PC-9 (cell line): ENCODE data around the gene IL32. TPM values are rescaled to one million over a fixed set of nuclear protein-coding genes. Genes with fewer than 3 reads are reported as not detected.

ENCODE experiments used
- BruUV-seq: library from RNA; stranded (reverse); fragments of 400-500 nt; replicated peaks from 2 replicates; lab custom pipeline; 2021; lab: Mats Ljungman, UMichigan
- CTCF ChIA-PET: fragments of 300-600 bp; sonication (Branson Sonifier 250); formaldehyde crosslinking; loops from one replicate; lab custom pipeline; 2022; ENCODE audit warnings: antibody characterized with exemption; lab: Charles Lee
- POLR2A ChIA-PET: fragments of 300-600 bp; sonication (Branson Sonifier 250); formaldehyde crosslinking; loops from one replicate; lab custom pipeline; 2022; ENCODE audit warnings: antibody characterized with exemption; ENCODE audit not compliant: unreplicated experiment; lab: Charles Lee
- DNase-seq, 2 experiments: peaks; one replicate each; pipeline versions ENCODE4 v3.0.0 to v3.0.0-alpha.2; 2015 to 2022; ENCODE audit warnings: mixed read lengths in 1 of 2
- H2AFZ ChIP-seq: fragments of 200-600 bp; sonication (generic); 2 replicates; pipeline ENCODE4 v1.8.1; 2017; ENCODE audit warnings: antibody characterized with exemption
- H3F3A ChIP-seq: fragments of 200-600 bp; sonication (generic); 2 replicates; pipeline ENCODE4 v1.8.1; 2017; ENCODE audit warnings: antibody characterized with exemption, mild to moderate bottlenecking, low read depth; ENCODE audit not compliant: insufficient read depth
- H3K27ac ChIP-seq: fragments of 200-600 bp; sonication (generic); 2 replicates; pipeline ENCODE4 v1.6.1; 2016; ENCODE audit warnings: mixed run types
- H3K27me3 ChIP-seq: fragments of 200-600 bp; sonication (generic); 2 replicates; pipeline ENCODE4 v1.6.1; 2016; ENCODE audit warnings: low read depth, mixed run types; ENCODE audit not compliant: insufficient read depth
- H3K36me3 ChIP-seq: fragments of 200-600 bp; sonication (generic); 2 replicates; pipeline ENCODE4 v1.6.1; 2016; ENCODE audit warnings: low read depth, mixed run types
- H3K4me1 ChIP-seq: fragments of 200-600 bp; sonication (generic); replicated peaks from 2 replicates; pipeline ENCODE4 v1.6.1; 2016; ENCODE audit warnings: mixed run types; ENCODE audit not compliant: insufficient read depth
- H3K4me2 ChIP-seq: fragments of 200-600 bp; sonication (generic); 2 replicates; pipeline ENCODE4 v1.6.1; 2017; ENCODE audit warnings: mixed run types
- H3K4me3 ChIP-seq: fragments of 200-600 bp; sonication (generic); 2 replicates; pipeline ENCODE4 v1.6.1; 2016; ENCODE audit warnings: mixed run types
- H3K79me2 ChIP-seq: fragments of 200-600 bp; sonication (generic); 2 replicates; pipeline ENCODE4 v1.6.1; 2017; ENCODE audit warnings: low read depth, mixed run types
- H3K9me2 ChIP-seq: fragments of 200-600 bp; sonication (generic); 2 replicates; pipeline ENCODE4 v1.8.1; 2017; ENCODE audit warnings: mild to moderate bottlenecking; ENCODE audit not compliant: insufficient read depth
- H3K9me3 ChIP-seq: fragments of 200-600 bp; sonication (generic); 2 replicates; pipeline ENCODE4 v1.8.1; 2016; ENCODE audit warnings: low read depth; ENCODE audit not compliant: insufficient read depth
- H4K20me1 ChIP-seq: fragments of 200-600 bp; sonication (generic); 2 replicates; pipeline ENCODE4 v1.8.1; 2017; ENCODE audit not compliant: insufficient read depth
- CTCF ChIP-seq: fragments of 200-600 bp; sonication (generic); conservative IDR thresholded peaks from 2 replicates; pipeline ENCODE4 v1.6.1; 2017; ENCODE audit warnings: mixed run types, antibody characterized with exemption, mild to moderate bottlenecking, moderate library complexity
- EZH2 ChIP-seq: fragments of 200-600 bp; sonication (generic); IDR thresholded peaks from 2 replicates; pipeline ENCODE4 v1.8.0; 2017; ENCODE audit warnings: antibody characterized with exemption, low read depth
- intact Hi-C: fragments of 100-400 bp; cut with micrococcal nuclease; formaldehyde crosslinking; loops from one replicate; pipeline ENCODE4 v1.10.0; 2022; ENCODE audit not compliant: unreplicated experiment
- total RNA-seq: library from RNA; stranded (reverse); gene quantifications from 2 replicates; pipeline ENCODE4 v1.2.3, GENCODE V29; 2021

IL32 gene
- total RNA-seq, 1 experiment from 2014 or later = 2.2 TPM

DNA sequence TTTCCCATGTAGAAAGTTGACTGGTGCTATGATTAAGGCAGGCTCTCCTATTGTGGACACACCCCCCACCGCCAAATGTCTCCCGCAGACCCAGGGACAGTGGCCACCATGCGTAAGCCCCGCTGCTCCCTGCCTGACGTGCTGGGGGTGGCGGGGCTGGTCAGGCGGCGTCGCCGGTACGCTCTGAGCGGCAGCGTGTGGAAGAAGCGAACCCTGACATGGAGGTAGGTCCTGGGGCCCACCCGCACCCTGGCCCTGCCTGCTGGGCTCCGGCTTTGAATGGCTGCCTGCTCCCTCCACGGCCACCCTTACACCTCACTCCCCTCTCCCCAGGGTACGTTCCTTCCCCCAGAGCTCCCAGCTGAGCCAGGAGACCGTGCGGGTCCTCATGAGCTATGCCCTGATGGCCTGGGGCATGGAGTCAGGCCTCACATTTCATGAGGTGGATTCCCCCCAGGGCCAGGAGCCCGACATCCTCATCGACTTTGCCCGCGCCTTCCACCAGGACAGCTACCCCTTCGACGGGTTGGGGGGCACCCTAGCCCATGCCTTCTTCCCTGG is 15.4 kb upstream of the IL32 start:
- H3K4me2 ChIP-seq = no peak overlapping the region
- peaks cover 4% of the 10 kb centered on the region; the same call in 1 of the 2 replicates for H3K4me1 ChIP-seq
- H3K9me2 ChIP-seq = no peaks in the 10 kb centered on the region
- ChIA-PET POLR2A (no interaction called here), CTCF (no interaction called here)
- DNase-seq = no peak
- no peaks in the 10 kb centered on the region for H3K27me3 ChIP-seq
- no peaks in the 10 kb centered on the region for H4K20me1 ChIP-seq
- no peak for TF ChIP-seq CTCF
- TF ChIP-seq EZH2 = no peak
- H3K4me3 ChIP-seq = no peak overlapping the region
- BruUV-seq = no TSS peak
- no peak overlapping the region for H2AFZ ChIP-seq
- no peaks in the 10 kb centered on the region for H3K9me3 ChIP-seq
- H3K79me2 ChIP-seq = no peaks in the 10 kb centered on the region
- no peak overlapping the region for H3K27ac ChIP-seq
- H3K36me3 ChIP-seq = no peaks in the 10 kb centered on the region
- H3F3A ChIP-seq = peaks cover under 1% of the 10 kb centered on the region; the same call in 1 of the 2 replicates
- intact Hi-C loops = no loop called here

DNA sequence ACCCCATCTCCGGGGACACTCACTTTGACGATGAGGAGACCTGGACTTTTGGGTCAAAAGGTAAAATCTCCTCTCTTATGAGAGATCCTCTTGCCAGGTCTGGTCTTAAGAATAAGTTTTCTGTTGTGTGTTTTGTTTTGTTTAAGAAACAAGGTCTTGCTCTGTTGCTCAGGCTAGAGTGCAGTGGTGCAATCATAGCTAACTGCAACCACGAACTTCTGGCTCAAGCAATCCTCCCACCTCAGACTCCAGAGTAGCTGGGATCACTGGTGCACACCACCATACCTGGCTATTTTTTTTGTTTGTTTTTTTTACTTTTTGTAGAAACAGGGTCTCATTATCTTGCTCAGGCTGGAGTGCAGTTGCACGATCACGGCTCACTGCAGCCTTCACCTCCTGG is 15.0 kb upstream of the IL32 start:
- no peak for DNase-seq
- no peaks in the 10 kb centered on the region for H3K79me2 ChIP-seq
- no peak overlapping the region for H2AFZ ChIP-seq
- POLR2A ChIA-PET = no interaction called here
- no peak overlapping the region for H3K4me3 ChIP-seq
- no peaks in the 10 kb centered on the region for H3K9me3 ChIP-seq
- H3K4me2 ChIP-seq = no peak overlapping the region
- H3K36me3 ChIP-seq = no peaks in the 10 kb centered on the region
- H3K4me1 ChIP-seq = no peaks in the 10 kb centered on the region
- H3K27me3 ChIP-seq = no peaks in the 10 kb centered on the region
- H4K20me1 ChIP-seq = no peaks in the 10 kb centered on the region
- no TSS peak for BruUV-seq
- intact Hi-C loops = no loop called here
- CTCF ChIA-PET = interaction anchor here (1.1 kb wide), 1 partner anchor 9 kb away, joined by 3 read pairs; no protein-coding TSS in a partner anchor
- no peaks in the 10 kb centered on the region for H3F3A ChIP-seq
- H3K9me2 ChIP-seq = no peaks in the 10 kb centered on the region
- TF ChIP-seq EZH2 = no peak
- no peak for TF ChIP-seq CTCF
- H3K27ac ChIP-seq = no peak overlapping the region

DNA sequence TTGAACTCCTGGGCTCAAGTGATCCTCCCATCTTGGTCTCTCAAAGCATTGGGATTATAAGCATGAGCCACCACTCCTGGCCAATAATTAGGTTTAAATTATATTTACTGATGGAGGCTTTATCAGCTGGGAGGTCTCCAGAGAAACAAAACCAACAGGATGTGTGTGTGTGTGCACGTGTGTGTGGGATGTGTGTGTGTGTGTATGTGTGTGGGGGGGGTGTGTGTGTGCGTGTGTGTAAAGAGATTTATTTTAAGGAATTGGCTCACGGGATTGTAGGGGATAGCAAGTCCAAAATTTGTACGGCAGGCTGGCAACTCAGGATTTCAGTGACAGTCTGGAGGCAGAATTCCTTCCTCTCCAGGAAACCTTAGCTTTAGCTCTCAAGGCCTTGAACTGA is 14.4 kb upstream of the IL32 start:
- BruUV-seq = no TSS peak
- Histone ChIP-seq H2AFZ (no peak overlapping the region), H3K4me1 (no peaks in the 10 kb centered on the region), H3K4me3 (no peak overlapping the region), H3K9me2 (no peaks in the 10 kb centered on the region), H3F3A (no peaks in the 10 kb centered on the region), H4K20me1 (no peaks in the 10 kb centered on the region), H3K27ac (no peak overlapping the region), H3K36me3 (no peaks in the 10 kb centered on the region), H3K27me3 (no peaks in the 10 kb centered on the region), H3K79me2 (no peaks in the 10 kb centered on the region), H3K9me3 (no peaks in the 10 kb centered on the region), H3K4me2 (no peak overlapping the region)
- ChIA-PET CTCF (interaction anchor here (1.1 kb wide), 1 partner anchor 9 kb away, joined by 3 read pairs; no protein-coding TSS in a partner anchor), POLR2A (no interaction called here)
- TF ChIP-seq CTCF (no peak), EZH2 (no peak)
- intact Hi-C loops = no loop called here
- DNase-seq = no peak
